HG02571 (cell line): ENCODE measurements around the gene PRDM1.
"Not testable (repeated sequence)": the region's sequence is repeated elsewhere in the genome, so short reads cannot be mapped to it uniquely, and the experiment has no call there.

ENCODE experiments used
- ATAC-seq: cut with Tn5 transposase; IDR thresholded peaks from one replicate; pipeline ENCODE4 v1.9.1; 2021; ENCODE audit warnings: mild to moderate bottlenecking, moderate library complexity; ENCODE audit not compliant: unreplicated experiment

PRDM1 gene

DNA sequence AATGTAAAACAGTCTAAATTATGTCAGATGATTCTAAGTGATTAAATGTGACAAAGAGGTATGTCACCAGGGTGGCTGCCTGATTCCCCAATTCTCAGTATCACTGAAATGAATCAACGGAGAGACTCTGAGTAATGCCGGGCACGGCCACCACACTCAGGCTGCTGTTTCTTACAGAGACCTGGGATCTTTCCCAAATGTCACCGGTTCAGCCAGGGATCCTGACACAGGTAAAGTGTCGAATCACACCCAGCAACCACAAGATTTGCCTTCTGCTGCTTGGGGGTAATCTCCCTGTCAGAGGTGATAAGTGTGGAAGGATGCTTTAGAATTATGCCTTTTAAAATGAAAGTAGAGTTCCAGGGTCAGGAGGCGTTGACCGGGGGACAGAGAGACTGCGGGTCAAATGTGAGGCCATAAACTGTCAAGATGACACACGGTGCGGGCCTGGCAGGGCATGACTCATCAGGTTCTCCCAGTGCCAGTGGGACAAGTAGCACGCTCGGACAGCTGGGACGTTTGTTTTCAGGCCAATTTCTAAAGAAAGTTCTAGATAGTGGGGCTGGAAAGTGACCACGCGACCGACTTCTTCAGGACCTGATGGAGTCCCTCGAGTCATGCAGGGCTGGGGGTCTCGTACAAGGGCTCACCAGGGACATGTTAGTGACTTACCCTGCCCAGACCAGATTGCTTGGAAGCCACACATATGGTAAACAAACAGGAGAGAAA, 48.9 kb downstream of the PRDM1 start:
- no peak for ATAC-seq

DNA sequence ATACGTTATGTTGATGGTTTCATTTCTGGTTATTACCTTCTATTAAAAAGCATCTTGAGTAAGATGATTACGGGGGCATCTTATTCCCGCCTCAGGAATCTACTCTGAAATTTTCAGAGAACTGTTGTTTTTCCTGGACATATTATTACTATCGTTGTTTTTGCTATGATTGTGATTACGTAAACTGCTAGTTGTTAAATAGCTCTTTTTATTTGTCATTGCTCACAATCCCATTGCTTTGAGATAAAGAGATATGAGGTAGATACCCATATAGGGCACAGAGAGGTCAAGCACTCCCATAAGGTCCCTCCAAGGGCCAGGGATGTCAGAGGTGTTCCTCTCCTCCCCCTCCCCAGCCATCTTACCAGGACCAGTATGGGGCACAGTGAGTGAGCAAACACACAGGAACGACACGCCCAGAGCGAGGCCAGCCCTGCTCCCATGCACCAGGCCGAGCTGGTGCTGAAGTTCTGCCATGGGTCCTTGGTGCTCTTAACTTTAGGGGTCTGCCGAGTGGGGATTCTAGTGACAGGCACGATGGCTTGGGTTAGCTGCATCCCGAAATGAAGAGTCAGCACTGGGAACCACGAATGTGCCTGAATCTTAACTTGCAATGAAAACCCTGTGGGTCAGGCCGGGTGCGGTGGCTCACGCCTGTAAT, 49.9 kb downstream of the PRDM1 start:
- ATAC-seq = no peak

DNA sequence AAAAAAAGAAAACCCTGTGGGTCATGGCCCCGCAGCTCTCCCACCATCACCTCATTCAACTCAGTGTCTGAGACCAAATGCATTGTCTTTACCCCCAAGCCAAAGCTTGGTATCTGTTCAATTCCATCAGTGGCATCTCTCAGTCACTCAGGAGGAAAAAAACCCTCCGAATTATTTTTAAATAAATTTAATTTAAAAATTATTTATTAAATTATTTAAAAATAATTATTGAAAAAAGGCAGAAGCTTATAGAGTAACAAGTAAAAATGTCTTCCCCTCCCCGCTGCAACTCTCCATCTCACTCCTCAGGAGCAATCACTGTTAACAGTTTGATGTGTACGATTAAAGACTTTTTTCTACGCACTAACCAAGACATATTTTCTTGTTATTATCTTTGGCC, 50.7 kb downstream of the PRDM1 start:
- no peak for ATAC-seq

DNA sequence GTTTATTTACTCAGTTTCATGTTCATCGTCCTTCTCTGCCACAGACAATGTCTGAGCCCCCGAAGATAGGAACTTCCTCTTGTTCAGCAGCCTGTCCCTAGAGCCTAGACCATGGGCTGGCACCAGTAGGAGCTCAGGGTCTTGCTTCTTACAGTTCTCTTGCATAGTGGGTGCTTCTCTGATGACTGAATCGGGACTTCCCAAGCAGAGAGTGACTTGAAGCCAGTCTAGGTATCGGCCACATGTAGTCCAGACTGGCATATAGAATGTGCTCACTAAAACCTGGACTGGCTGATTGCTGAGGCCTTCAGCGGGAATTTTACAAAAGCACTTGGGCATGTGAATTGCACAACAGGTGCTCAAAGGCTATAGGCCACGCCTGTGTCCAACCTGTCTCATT, 52.0 kb downstream of the PRDM1 start:
- ATAC-seq = no peak

DNA sequence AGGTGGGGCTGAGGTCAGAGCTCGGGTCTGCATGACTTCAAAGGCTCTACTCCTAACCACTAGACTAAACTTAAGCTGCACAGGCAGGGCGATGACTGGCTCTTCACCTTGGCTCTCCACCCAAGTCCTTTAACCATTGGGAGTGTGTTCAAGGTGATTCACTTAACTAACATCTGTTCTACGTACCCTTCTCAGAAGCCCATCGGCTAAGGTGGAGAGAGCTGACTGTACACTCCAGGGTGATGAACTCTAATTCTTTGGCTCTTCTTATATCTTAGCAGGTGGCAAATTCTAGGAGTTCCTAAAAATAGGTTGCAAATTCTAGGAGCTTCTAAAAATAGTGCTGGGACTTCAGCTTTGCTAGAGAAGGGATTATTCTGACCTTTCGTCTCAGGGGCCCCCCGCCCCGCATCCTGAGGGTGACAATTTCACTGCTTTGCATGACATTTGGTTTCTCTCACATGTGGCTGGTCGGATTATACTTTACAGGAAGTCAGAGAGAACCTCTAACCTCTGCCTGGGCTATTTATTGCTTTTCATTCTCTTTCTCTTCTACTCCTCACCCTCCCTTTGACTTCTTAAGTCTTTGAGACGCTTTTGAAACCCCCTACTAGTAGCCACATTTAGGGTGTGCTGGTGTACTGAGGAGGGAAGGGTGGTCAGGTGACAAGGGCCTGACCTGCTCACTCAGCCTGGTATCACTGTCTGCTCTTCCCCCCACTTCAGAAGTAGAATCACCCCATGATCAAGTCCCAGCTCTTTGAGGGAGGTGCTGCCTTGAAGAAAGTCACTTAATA, 55.5 kb downstream of the PRDM1 start:
- ATAC-seq = peak; percentile 77

DNA sequence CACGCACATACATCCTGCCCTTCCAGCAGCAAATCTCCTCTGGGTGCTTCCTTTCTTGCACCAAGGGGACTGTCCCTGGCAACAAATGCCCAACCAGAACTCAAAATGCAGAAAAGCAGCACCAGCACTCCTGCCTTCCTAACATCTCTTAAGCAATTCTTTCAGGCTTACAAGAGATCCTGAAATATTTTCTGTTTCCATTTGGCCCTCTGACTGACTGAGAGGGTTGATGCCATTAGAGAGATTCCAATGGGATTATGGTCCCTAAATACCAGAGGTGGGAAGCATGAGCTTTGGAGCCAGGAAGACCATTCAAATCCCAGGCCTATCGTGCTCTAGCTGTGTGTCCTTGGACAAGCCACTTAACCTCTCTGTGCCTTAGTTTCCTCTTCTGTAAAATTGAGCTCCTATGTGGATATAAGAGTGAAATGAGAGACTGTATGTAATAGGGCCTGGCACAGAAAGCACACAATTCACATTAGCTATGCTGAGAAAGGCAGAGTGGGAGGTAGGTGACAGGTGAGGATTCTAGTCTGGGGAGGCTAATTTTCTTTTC, 56.8 kb downstream of the PRDM1 start:
- ATAC-seq = no peak

DNA sequence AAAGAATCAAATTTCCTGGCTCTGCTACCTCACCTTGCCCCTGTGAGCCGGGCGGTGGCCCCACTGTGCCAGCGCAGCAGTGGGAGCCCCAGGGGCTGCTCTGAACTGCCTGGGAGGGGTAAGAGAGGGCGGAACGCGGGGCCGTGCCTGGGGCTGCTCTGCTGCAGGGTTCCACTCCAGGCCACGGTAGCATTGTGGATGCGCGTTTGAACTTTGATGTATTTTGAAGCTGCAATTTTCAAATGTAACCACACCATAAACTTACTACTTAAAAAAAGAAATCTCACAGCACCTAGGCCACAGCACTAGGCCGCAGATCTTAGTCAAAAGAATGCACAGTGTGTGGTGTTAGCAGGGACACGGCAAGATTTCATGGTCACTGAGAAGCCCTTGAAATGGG, 57.5 kb downstream of the PRDM1 start:
- ATAC-seq = no peak

DNA sequence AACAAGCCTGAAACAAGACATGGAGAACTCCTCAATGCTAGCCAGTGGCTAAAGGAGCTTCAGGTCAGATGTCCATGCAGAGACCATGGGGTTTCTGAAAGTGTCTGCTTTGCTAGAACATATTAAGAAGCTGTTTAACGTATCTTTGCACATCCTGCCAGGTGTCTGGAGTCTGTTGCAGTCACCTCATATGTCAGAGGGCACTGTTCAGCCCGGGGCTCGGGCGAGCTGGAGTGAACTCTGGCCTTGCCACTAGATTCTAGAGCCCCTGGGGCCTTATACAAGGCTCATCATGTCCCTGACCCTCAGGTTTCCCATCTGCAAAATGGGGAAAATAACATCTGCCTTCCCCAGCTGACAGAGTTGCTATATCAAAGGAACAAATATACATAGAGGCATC, 59.0 kb downstream of the PRDM1 start:
- no peak for ATAC-seq

DNA sequence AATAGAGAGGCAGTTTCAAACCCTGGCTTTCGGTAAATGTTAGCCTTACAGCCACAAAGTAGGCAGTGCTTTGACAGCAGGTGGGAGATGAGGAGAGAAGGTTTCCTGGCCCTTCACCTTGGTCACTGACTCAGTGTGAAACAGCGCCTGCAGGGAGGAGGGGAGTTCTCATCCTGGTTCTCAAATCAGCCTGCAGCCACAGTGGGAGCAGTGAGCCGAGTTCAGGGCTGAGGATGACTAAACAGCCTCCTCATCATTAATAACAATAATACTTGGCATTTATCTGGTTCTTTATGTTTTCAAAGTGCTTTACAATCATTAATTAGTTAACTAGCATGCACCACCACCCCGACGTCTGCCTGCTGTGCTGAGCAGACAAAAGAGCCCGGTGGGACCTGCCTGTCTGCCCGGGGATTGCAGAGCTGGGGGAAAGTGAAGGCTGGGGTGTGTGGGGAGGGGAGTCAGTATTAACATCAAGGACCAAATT, 59.6 kb downstream of the PRDM1 start:
- ATAC-seq = peak; percentile 32

DNA sequence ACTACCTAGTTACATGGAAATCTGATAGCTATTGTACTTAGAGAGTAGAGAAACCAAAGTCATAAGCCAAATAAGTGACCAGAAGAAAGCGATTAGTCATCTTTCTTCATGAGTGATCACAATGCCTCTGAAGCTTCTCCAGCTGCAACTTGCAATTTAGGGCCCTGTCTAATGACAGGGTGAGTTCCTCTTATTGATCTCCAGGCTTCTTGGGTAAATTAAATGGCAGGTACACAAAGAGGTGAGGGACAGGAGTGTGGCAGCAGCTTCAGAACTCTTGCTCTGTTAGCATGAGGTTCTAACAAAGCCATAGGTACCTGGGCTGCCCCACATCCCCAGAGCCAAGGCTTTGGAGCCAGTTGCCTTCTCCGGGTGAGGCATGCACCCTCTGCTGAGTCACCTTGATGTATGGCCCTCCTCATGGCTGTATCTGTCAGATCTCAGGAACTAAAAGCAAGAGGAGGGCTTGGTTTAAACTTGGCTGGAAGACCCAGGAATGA, 60.8 kb downstream of the PRDM1 start:
- ATAC-seq = no peak

DNA sequence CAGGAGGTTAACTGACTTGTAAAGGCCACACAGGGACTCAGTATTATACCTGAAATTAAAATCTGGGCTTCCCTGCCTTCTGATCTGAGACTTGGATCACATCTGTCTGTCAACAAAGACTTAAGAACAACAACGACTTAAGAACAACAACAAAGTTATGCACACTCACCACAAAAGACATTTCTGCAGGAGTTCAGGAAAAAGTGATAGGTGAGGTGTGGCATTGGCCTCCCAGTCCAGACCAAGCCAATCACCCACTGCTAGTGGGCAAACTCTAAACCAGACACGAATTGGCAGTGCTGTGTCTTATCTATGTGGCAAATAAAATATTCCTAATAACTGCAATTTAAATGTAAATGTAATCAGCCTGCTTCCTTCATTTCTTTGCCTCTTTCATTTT, 61.3 kb downstream of the PRDM1 start:
- no peak for ATAC-seq

DNA sequence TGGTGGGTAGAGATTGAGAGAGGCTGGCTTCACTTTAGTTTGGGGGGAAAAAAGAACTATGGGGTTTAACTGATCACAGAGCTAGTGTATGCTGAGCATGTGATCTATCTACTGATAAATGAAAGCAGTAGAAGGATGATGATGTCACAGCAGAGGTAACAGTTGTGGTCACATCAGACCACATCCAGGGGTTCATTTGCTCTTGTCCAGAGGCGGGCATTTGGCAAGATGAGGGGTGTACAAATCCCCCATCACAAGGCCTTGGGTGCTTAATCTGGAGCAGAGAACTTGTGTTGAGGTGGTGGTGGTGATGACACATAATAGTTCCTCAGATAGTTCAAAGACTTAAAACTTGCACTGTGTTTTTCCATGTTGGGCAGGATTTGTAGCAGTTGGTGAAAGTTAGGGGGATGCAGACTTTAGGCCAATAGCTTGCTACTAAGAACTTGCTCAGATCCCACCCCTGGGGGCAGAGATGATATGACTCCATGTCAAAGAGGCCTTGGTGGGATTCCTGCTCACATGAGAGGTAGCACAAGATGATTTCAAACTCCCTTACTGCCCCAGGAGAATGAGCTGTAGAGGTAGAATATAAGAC, 63.4 kb downstream of the PRDM1 start:
- no peak for ATAC-seq

DNA sequence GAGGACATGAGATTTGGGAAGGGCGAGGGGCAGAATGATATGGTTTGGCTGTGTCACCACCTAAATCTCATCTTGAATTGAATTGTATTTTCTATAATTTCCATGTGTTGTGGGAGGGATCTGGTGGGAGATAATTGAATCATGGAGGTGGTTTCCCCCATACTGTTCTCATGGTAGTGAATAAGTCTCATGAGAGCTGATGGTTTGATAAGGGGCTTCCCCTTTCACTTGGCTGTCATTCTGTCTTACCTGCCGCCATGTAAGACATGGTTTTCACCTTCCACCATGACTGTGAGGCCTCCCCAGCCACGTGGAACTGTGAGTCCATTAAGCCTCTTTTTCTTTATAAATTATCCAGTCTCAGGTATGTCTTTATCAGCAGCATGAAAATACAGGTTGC, 66.3 kb downstream of the PRDM1 start:
- ATAC-seq = not testable (repeated sequence)

DNA sequence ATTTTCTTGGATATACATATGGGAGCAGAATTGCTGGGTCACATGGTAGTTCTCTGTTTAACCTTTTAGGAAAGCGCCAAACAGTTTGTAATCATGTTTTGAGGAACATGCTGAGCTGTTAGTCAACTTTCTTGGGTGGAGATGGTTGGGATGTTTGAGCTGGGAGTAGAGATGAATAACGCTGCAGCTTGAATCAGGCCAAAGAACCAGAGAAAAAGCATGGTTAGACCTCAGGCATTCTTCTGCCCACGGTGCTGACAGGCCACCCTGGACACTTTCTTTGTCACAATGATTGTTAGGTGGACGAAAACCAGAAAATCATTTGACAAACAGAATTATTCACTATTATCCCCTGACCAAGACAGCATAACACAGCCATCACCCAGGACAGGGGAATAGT, 66.8 kb downstream of the PRDM1 start:
- ATAC-seq = no peak

DNA sequence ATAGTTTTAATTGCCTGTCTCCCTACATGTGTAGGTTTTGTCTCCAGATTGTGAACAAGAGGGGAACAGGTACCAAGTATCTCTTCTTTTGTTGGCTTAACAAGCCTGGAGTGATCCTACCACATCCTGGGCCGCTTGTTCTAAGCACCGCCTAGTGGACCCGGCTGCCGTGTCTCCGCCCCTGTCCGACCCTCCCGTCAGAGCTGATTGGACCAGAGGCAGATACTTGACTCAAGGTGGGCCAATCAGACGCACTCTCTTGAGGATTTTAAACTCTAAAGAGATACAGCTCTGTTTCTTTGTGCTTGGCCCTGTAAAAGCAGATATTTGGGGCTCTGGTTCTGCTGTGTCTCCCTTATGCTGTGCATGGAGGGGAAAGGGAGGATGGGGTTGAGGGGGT, 68.2 kb downstream of the PRDM1 start:
- no peak for ATAC-seq

DNA sequence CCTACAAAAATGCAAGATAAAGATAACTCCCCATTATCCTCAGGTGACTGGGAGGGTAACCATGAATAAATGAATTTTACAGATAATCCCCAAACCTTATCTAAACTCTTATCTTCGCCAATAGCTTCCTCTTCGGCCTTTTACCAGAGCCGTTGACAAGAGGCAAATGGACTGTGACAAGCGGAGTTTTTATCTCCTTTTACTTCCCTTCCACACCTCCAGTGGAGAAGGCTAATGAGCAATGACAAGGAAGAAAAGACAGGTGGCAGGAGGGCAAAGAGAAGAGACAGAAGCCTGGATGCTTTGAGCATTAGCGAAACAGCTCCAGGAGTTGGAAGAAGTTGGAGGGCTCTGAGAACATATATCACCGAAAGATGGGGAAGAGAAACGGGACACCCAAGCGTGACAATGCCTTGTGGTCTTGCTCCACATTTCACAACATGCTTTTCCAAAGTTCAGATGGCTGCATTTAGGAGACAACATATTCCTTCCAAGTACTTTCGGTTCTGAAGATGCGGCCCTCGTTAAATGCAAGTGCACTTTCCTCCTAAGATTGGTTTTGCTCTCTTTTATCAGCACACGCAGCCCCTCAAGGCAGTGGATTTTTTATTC, 69.2 kb downstream of the PRDM1 start:
- no peak for ATAC-seq

DNA sequence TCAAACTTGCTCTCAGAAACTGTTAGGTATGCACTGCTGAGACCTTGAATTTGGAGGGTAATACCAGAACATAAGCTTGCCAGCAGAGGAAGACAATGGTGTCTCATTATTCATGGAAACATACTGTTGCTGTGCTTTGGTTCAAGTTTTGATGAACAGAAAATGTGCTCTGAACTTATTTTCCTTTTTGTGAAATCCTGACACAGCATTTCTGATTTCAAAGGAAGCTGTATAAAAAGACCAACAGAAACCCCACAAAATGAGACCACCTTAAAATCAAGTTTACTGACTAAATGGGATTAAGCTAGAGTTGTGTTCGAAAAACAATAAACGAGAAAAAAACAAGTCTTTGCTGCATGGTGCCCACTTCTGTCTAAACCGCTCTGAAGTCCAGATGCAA, 70.3 kb downstream of the PRDM1 start:
- ATAC-seq = no peak

DNA sequence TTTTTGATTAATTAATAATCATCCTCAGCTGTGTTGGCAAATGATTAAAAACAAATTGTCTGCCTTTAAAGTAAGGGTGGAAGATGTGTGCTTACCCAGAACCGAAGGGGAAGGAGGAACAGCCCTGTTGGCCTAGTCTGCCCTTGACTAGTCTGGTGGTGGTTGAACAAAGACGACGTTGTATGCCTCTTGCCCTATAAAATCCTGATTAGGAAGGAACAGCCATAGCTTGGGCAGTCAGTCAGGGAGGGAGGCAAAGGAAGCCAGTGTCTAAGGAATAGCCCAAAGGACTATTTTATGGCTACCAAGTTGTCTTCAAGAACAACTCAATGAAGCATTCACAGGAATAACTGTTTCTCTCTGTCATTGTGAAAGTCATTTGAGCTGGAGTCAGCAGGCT, 70.7 kb downstream of the PRDM1 start:
- ATAC-seq = no peak

DNA sequence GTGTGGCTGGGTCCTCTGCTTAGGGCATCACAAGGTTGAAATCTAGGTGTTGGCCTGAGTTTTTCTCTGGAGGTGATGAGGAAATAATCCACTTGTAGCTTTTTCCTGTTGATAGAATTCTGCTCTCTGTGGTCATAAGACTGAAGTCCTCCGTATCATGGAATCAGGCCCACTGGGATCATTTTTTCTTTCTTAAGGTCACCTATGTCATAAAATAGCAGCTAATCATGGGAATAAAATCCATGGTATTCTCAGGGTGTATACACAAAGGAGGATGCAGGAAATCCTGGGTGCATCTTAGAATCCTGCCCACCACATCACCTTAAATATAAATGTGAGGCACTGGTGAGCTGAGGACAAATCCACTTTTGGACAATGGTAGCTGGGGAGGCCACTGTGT, 72.7 kb downstream of the PRDM1 start:
- ATAC-seq = no peak
